Umbilical cord (tissue), 2 donors: Measurements from ENCODE around the gene DACH1. TPM values are rescaled to one million over a fixed set of nuclear protein-coding genes. Genes with fewer than 3 reads are reported as not detected.
"Not testable (repeated sequence)": the region's sequence is repeated elsewhere in the genome, so short reads cannot be mapped to it uniquely, and the experiment has no call there.

Experiments
- DNase-seq: peaks from one replicate; pipeline ENCODE4 v3.0.0-alpha.2; 2015; ENCODE audit warnings: low spot score
- total RNA-seq: library from RNA; depleted of rRNA; stranded (reverse); fragments of >200 nt; gene quantifications from one replicate; pipeline ENCODE4 v1.2.3, GENCODE V29; 2014; ENCODE audit warnings: low replicate concordance; ENCODE audit not compliant: insufficient read depth

Gene DACH1
- total RNA-seq, 1 donor from 2014 or later: 3.6 TPM

DNA sequence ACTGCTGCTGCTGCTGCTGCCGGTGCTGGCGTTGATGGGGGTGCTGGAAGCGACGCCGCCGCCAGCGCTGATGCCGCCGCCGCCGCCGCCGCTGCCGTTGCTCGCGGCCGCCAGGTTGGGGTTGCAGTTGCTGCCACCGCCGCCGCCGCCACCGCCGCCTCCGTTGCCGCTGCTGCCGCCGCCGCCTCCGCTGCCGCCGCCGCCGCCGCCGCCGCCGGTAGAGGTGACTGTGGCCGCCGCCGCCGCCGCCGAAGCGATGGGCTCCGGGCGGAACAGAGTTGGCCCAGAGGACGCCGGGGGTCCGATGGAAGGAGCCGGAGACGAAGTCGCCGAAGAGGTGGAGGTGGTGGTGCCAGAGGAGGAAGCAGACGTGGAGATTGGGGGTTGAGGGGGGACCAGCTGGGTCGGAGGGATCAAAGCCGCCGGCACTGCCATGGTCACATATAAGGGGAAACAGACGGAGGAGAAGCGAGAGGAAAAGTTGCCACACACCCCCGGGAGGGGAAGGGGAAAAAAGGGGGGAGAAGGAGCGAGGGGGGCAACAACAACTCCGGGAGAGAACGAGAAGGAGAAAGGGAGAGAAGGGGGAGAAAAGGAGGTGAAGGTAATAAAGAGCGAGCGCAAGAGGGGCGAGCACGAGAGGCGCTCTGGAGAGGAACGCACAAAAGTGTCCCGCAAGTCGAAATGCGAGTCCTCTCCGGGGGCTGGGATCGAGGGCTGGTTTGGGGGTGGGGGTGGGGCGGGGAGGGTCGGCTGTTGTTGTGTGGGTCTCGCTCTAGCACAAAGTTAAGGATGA is 471 bp downstream of the DACH1 start:
- DNase-seq: no peak

DNA sequence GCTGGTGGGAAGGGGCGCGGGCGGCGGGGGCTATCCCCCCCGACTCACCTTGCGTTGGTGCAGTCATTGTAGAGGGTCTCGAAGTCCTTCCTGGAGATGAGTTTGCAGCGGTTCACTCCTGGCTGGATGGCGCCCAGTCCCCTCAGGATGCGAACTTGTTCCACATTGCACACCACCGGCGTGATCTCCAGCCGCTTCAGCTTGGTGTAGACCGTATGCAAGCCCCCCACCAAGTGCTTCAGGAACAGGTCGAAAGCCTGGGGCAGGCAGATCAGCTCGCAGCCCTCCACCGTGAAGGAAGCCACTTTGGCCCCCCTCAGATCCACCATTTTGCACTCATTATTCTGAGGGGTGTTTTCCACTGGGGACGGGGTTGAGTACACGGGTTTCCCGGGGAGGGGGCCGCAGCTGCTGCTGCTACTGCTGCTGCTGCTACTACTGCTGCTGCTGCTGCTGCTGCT is 1.1 kb downstream of the DACH1 start:
- DNase-seq: no peak

DNA sequence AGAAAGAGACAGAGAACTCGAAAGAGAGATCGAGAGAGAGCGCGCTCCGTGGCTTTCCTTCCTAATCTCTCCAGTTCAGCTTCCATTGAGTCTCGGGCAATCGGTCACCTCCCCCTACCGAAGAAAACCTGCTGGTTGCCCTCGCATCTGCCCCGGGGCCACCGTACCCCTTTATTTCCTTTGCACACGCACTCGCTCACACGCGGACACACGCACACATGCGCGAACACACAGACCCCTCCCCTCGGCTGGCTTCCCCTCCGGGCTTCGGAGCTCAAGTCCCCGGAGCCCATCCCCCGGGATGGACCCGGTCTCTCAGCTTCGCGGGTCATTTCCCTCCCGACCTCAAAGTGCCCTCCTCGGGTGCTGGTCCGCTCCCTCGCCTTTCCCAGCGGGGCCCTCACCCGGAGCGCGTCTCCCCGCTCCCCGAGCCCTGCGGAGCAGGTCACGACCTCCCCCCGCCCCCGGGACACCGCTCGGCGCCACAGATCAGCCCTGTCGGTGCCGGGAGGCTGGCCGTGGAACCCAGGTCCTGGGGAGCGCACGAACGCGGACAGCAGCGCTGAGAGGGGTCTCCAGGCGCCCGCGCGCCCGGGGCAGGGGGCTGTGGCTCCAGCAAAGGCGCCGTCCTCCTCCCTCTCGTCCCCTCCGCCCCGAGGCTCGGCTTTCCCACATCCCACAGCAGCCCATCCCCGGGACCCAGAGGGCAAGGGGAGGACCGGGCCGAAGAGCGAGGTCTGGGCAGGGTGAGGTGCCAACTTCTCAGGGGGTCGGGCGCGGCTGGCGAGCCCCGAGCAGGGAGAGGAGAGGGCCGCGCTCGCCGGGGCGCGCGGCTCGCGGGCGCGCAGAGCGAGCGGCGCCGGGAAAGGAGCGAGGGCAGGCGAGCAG is 1.8 kb downstream of the DACH1 start:
- no peak for DNase-seq

DNA sequence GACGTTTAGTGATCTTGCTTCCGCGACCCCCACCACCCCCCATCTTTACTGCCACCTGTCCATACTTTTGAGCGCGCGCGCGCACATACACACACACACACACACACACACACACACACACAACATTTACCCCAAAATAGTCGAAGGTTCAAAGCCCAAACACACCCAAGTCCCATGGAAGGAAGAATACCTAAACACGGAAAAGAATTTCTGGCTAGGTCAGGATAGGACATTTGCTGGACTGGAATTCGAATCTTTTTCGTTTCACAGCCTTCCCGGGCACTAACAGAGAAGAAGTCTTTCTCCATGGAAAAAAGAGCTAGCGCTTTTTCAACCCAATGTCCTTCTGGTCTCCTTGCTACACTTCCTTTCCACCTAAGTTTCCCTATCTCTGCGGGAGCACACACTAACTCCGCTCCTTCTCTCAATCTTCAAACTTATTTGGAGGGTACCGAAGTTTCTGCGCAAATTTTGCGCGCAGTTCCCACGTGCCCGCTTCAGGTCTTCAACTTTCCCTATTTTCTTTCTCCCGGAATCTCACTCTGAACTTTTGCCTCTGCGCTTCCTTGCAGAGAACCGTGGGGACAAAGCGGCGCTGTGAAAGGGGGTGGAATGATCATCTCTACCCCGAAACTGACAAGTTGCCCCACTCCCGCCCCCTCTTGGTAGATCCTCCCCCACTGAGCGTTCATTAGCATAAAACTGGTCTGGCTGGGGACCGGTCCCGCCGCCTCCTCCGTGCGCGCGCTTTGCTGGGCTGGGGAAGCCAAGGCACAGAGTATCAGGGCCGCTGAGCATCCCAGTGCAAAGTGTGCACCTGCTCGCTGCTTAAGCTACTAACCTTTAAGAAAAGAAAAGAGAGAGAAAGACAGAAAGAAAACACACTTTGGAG is 2.7 kb downstream of the DACH1 start:
- peak; percentile 31 for DNase-seq

DNA sequence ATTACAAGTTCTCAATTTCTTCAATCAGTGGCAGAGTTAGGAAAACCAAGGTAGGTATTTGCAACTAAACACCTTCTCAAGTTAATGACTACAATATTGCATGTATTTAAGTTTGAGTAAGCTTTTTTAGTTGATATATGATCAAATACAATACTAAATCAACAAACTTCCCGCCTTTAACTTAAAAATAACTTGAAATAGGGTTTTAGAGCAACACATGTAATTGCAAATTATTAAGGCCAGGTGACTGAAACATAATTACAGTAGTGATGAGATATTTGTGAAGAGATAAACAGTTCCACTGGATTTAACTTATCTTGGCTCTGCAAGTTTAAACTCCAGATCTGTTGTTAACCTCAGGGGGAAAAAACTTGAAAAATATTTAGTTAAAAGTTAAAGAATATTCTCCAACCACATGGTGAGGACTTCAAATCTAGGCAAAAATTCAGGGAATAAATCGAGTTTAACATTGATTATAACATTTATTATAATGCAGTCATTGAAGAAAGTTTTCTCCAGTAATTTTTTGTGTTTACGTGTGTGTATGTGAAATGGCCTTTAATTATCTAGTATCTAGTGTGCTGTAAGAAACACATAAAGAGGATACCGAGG is 3.6 kb downstream of the DACH1 start:
- DNase-seq: no peak

DNA sequence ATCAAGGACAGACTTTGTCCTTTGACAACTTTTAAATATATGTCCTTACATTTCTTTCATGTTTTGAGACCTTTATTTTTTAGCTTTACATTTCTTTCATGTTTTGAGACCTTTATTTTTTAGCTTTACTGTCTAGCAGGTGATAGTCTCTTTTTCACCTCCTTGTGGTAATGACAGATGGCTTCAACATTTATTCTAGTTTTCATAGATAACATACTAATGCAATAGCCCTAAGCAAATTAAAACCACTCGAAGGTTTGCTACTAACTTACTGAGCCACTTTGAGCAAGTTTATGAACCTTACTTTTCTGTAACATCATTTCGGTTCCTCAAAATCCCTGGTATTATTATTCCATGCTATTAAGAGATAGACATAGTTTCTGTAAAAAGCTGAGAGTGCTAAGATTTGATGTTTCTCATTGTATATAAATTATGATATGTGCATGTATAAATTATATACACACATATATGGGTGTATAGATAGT is 4.5 kb downstream of the DACH1 start:
- DNase-seq: no peak

DNA sequence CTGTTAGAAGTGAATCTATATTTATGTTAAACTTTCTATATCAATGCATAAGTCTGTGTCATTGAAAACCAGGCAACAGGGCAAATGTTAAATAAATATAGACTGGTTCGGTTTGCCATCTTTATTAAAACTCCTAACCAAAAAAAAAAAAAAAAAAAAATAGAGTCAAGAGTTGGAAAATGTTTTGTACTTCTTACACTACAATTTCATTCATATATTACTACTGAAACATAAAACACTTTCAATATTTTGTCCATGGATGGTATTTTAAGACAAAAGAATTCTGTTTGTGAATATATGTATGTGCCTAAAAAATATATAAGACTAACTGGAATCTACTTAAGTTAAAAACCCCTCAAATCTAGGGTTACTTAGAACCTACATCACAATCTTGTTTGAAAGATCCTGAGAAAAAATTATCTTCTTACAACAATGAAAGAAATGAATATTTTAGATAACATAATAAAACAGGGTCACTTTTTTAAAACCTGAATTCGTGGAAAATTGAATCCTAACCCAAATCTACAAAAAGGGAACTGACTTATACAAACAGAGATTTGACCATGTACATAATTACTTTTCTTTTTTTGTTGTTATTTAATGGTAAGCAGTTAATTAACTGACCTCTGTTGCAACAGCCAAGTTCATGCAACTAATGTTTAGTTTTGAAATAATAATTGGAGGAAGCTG is 5.1 kb downstream of the DACH1 start:
- no peak for DNase-seq

DNA sequence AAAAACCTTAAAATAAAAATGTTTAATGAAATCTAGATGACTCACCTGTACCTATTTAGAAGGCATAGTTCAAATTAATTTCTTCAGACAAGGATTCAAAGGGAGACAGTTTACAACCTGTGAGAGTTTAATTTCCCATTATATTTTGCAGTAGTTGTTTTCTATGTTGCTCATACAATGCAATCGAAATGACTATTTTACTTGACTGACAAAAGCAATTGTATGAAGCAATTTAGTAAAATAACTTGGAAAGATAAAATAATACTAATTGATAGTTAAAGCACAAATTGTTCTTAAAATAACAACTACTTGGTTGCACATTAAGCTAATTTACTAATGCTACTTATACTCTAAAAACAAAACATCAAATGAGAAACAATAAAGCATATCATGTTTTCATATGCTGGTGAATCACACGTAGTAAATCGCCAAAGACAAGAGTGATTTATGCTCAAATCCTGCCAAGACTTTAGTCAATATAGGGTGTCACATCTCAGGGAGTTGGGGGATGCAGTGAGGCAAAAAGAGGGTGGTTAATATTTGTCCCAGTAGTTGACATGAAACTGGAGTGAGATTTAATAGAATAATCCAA is 6.4 kb downstream of the DACH1 start:
- DNase-seq: no peak

DNA sequence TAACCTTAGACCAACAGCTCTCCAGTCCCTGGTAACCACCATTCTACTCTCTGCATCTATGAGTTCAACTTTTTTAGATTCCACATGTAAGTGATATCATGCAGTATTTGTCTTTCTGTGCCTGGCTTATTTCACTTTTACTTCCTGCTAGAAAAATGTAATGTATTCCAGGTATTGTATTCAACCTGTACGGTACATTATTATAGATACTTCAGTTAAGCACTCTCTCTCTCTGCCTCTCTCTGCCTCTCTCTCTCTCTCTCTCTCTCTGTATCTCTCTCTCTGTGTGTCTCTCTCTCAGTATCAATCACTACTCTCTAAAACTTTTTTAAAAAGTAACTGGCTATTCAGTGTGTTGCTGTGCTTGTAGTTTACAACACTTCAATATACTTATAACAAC is 8.4 kb downstream of the DACH1 start:
- no peak for DNase-seq

DNA sequence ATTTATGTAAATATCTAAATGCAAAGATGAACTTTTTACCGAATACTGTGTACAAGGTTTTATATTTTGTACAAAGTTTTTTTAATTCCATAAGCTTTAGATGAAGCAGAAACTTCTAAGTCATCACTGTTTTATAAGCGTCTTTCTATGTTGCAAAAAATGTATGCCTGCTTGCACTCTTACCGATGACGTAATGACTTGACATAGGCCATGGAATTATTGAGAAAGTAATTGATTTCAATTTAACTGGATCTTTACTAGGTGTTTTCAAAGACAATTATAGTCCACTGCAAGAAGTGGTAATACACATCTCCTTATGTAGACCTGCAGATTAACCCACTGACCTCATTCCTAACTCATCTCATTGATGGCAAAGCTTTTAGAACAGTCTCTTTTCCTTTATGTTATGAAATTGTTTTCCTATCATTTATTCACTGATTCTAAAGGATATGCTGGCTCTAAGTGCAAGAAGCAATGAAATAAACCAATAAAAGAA is 10.4 kb downstream of the DACH1 start:
- DNase-seq: no peak

DNA sequence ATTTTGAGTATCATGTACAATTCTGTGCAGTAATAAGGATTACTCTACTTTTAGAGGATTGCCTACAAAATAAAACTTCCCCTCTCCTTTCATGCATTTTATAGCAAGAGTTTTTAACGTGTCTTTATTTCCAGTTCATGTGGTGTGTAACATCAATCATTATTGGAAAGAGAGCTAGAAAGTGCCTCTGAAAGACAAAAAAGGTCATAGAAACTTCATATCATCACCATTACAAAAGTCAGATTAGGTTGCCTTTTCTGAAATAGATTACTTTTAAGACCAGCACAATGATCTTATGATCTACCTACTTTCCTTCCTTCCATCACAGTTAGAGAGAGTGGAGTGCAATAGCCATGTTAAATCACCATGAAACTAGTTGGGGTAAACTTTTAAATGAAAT is 12.6 kb downstream of the DACH1 start:
- no peak for DNase-seq

DNA sequence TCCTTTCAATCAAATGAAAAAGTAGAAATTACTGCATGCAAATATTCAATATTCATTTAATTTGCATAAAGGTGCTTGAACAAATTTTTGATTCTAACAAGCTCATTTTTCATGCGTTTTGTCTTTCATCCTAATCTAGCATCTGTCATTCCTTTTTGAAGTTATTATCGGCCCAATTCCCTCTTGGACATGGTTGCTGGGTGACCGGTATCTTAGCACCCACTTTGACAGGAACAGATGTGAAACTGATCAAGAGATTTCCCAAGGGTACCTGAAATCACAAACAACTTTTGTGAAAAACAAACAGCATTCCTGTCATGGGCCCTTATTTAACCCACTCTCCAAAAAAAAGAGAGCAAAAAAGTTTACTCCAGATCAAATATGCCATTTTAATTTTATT is 13.3 kb downstream of the DACH1 start:
- DNase-seq: no peak

DNA sequence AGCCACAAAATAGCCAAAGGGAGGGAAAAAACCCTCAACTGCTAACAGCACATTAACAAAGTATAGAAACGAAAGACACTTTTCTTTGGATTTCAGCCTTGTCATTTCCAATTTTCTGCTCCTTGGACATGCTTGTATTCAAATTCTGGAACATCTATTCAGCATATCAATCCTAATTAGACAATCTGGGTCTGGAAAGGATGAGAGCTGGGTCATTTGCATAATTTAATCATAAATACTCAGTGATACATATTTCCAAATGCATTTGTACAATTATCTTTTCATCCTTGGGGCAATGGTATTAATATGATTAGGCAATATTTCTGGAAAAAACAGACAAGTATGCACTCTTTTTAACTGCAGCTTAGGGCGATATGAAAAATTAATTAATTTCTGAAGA is 14.3 kb downstream of the DACH1 start:
- no peak for DNase-seq

DNA sequence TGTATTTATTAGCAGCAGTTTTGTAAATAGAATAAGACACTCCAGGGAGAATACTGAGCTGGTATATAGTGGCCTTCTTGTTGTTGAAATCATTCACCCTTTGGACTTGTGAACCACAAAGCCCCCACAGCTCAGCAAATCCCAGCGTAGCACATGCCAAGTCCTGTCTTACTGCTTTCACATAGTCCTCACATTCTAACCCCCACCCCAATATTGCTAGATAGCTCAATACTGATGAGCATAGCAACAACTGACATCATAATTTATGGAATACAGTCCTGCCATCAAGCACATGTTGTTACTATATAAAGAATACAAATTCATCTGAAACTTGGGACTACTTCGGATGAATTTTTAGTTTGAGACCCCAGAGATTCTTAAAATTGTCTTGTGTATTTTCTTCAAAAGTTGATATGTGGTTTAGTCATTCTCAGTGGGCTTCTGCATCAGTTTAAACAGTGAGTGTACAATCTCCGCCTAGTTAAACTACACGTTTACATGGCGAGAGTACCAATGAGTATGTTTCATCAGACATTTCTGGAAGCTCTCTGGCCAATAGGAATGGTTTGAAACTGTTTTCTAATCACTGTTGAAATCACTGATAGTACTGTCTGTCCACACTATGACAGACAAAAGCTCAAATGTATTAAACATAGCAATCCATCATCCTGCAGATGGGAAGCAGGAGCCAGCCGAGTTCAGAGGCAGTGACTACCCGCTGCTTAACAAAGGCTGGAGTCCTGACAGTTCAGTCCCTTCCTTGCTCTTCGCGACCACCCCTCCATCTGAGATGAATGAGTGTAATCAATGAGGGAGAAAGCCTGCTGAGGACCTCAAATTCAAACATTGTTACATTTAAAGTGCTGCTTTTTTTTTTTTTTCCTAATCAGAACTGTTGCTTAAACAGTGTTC is 15.2 kb downstream of the DACH1 start:
- DNase-seq: no peak

DNA sequence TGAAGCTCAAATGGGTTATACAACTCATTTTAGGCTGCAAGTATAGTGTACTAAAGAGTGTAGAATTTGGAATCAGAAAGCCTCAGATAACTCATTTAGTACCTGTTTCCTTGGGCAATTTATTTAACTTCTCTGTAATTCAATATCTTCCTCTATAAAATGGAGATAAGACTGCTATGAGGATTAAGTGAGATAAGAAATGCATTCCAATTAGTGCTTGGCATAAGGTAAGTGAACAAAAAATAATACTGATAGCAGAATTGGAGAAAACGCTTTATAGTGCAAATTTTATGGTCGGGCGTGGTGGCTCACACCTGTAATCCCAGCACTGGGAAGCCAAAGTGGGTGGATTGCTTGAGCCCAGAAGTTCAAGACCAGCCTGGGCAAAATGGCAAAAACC is 25.0 kb downstream of the DACH1 start:
- no peak for DNase-seq

DNA sequence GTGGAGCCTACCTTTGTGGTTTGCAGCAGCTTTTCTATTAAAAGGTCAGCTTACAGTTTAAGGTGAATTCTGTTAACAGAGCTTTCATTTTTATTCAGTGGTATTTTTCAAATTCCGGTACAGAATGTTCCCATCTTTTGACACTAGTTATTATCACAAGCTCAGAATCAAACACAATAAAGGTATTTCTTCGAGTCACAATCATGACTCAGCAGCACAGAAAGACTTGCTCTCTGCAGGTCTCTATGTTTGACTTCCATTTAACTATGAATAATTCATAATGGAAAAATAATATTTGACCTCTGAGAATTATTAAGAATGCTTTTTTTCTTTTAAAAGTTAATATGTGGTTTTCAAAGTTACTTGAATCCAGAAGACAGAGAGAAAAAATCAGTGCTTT is 28.2 kb downstream of the DACH1 start:
- DNase-seq: no peak

DNA sequence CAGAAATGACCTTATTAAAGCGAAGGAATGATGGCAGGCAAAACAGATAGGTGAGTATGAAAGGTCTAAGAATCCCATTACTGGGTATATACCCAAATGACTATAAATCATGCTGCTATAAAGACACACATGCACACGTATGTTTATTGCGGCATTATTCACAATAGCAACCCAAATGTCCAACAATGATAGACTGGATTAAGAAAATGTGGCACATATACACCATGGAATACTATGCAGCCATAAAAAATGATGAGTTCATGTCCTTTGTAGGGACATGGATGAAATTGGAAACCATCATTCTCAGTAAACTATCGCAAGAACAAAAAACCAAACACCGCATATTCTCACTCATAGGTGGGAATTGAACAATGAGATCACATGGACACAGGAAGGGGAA is 29.4 kb downstream of the DACH1 start:
- DNase-seq: not testable (repeated sequence)

DNA sequence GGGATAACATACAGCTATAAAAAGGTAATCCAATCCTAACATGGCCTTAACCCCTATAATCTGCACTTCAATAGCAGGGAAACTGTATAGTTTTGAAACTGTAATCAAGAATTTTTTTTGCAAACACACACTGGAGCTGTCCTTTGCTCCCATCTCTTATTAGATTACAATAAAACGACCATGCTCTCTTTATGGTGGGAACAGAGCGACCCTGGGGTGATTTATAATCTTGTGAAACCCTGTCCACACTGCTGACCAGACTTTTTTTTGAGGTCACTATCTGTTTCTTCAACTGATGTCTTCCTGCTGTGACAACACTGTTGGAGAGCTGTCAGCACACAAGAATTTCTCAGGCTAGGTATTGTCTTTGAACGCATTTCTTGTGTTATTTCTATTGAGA is 35.3 kb downstream of the DACH1 start:
- DNase-seq: no peak

DNA sequence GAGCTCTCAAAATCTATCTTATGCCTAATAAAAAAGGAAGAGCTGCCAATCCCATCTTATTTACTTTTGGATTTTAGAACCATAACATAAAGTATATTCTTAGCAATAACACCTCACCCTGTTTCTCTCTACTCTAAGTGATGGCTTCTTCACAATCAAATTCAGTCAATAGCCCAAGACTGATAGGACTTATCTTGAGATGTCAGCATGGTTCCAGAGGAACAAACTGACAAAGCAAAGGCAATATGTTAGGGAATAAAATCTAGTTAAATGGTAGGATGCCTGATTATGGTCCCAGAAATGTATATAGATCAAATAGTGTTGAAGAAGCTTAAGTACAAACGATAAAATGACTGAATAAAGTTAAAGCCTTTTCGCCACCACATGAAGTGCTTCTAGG is 36.3 kb downstream of the DACH1 start:
- no peak for DNase-seq
